ENCODE data around the gene BCL10. TPM values are rescaled to one million over a fixed set of nuclear protein-coding genes. Genes with fewer than 3 reads are reported as not detected.

The BCL10 gene
- total RNA-seq, 1 donor from 2014 or later = 12.3 TPM

GRCh38 chr1:85273397-85273796, 3.0 kb downstream of the BCL10 start:
- no peak for TF ChIP-seq CTCF (IDR thresholded peaks at IDR 0.05)
- TF ChIP-seq POLR2A (IDR thresholded peaks at IDR 0.05) = no peak
- no peak for TF ChIP-seq POLR2AphosphoS5 (IDR thresholded peaks at IDR 0.05; ENCODE audit: insufficient read depth in 1 of 2, low read depth in 1 of 2)
- DNase-seq (ENCODE audit: extremely low spot score in 2 of 2) = no peak
- H3K9me3 ChIP-seq = no peaks in the 10 kb centered on the region
- peaks cover 0 to 23% of the 10 kb centered on the region in 2 donors for H3K36me3 ChIP-seq
- no peak overlapping the region for H3K27ac ChIP-seq
- intact Hi-C loops (cut with DNase I) = no loop called here
- H3K4me3 ChIP-seq = no peak overlapping the region
- H3K27me3 ChIP-seq = no peaks in the 10 kb centered on the region
- peaks cover 58% of the 10 kb centered on the region for H3K4me1 ChIP-seq

DNA sequence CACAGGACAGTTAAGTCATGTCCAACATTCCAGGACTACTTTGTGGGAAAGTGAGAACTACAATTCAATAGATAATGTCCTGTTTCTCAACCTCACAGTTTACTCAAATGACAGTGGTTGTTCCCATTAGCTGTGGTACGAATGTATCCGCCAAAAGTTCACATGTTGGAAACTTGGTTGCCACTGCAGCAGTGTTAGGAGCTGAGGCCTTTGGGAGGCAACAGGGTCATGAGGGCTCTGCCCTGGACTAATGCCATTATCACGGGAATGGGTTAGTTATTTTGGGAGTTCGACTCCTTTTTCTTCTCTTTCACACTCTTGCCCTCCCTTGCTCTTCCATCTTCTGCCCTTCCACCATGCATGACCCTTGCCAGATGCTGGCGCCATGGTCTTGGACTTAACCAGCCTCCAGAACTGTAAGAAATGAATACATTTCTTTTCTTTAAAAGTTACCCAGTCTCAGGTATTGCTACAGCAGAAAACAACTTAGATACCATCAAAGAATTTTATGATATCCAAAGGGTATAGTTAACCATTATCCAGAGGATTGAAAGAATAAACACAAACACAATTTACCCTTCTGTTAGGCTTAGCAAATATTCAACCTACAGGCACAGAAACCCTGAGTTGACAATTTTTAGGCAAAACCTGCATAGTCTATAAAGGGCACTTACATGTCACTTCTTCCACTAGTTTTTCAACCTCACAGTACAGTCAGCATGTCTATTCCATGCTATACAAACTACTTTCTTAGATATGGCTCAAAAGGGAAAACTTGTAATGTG, 7.4 kb downstream of the BCL10 start:
- Histone ChIP-seq H3K27ac (no peak overlapping the region), H3K27me3 (no peaks in the 10 kb centered on the region), H3K4me3 (no peak overlapping the region), H3K9me3 (no peaks in the 10 kb centered on the region), H3K36me3 (peaks cover 0 to 49% of the 10 kb centered on the region in 2 donors), H3K4me1 (peaks cover 26% of the 10 kb centered on the region)
- no peak for DNase-seq (ENCODE audit: extremely low spot score in 2 of 2)
- intact Hi-C loops (cut with DNase I) = no loop called here
- TF ChIP-seq CTCF (IDR thresholded peaks at IDR 0.05) (no peak), POLR2AphosphoS5 (IDR thresholded peaks at IDR 0.05; ENCODE audit: insufficient read depth in 1 of 2, low read depth in 1 of 2) (no peak), POLR2A (IDR thresholded peaks at IDR 0.05) (no peak)

DNA sequence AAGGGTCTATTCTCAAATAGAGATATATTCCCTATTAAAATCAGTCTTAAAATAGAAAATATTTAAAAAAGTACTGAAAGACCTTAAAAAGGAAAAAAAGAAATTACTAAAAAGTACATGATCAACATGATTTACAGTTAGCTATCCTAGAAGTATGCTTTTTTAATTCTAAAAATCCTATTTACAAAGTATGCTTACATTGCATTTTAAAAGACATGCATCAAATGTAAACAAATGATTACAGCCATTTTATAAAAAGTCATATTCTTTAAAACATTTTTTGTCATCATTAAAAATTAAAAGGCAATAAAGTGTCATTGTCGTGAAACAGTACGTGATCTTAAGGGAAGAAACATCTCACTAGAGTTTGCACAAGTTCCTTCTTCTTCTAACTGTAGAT, 9.1 kb downstream of the BCL10 start:
- H3K36me3 ChIP-seq = peaks cover 0 to 49% of the 10 kb centered on the region in 2 donors
- H3K27ac ChIP-seq = no peak overlapping the region
- TF ChIP-seq CTCF (IDR thresholded peaks at IDR 0.05) = no peak
- no peak for TF ChIP-seq POLR2AphosphoS5 (IDR thresholded peaks at IDR 0.05; ENCODE audit: insufficient read depth in 1 of 2, low read depth in 1 of 2)
- no peak for TF ChIP-seq POLR2A (IDR thresholded peaks at IDR 0.05)
- no peak for DNase-seq (ENCODE audit: extremely low spot score in 2 of 2)
- no peak overlapping the region for H3K4me3 ChIP-seq
- no peaks in the 10 kb centered on the region for H3K9me3 ChIP-seq
- no peaks in the 10 kb centered on the region for H3K27me3 ChIP-seq
- H3K4me1 ChIP-seq = peaks cover 12% of the 10 kb centered on the region
- intact Hi-C loops (cut with DNase I) = no loop called here

DNA sequence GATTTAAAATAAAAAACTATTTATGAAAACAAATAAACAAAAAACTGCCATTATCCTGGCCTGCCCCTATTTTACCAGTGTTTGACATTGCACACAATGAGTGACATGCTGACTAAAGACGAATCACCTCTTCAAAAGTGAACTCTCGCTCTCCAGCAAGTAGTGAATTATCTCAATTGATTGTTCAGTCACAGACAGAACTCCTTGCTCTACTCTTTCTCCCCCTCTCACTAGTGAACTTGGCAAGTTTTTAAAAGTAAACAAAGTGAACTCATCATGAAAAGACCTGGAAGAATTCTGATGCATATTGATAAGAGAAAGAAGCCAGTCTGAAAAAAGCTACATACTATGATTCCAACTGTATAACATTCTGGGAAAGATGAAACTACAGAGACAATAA, 12.3 kb downstream of the BCL10 start:
- intact Hi-C loops (cut with DNase I) = no loop called here
- DNase-seq (ENCODE audit: extremely low spot score in 2 of 2) = no peak
- no peak overlapping the region for H3K27ac ChIP-seq
- H3K27me3 ChIP-seq = no peaks in the 10 kb centered on the region
- peaks cover 0 to 30% of the 10 kb centered on the region in 2 donors for H3K36me3 ChIP-seq
- H3K4me3 ChIP-seq = no peak overlapping the region
- TF ChIP-seq POLR2A (IDR thresholded peaks at IDR 0.05) = no peak
- TF ChIP-seq CTCF (IDR thresholded peaks at IDR 0.05) = no peak
- no peak for TF ChIP-seq POLR2AphosphoS5 (IDR thresholded peaks at IDR 0.05; ENCODE audit: insufficient read depth in 1 of 2, low read depth in 1 of 2)
- H3K4me1 ChIP-seq = no peaks in the 10 kb centered on the region
- no peaks in the 10 kb centered on the region for H3K9me3 ChIP-seq

GRCh38 chr1:85262985-85263384, 13.4 kb downstream of the BCL10 start:
- Histone ChIP-seq H3K27ac (no peak overlapping the region), H3K36me3 (peaks cover 0 to 26% of the 10 kb centered on the region in 2 donors), H3K4me1 (peaks cover 8% of the 10 kb centered on the region), H3K27me3 (no peaks in the 10 kb centered on the region), H3K4me3 (no peak overlapping the region), H3K9me3 (no peaks in the 10 kb centered on the region)
- TF ChIP-seq CTCF (IDR thresholded peaks at IDR 0.05) (no peak), POLR2AphosphoS5 (IDR thresholded peaks at IDR 0.05; ENCODE audit: insufficient read depth in 1 of 2, low read depth in 1 of 2) (no peak), POLR2A (IDR thresholded peaks at IDR 0.05) (no peak)
- DNase-seq (ENCODE audit: extremely low spot score in 2 of 2) = no peak
- intact Hi-C loops (cut with DNase I) = no loop called here
